ENCODE results near the gene SPAG4. TPM values are rescaled to one million over a fixed set of nuclear protein-coding genes. Genes with fewer than 3 reads are reported as not detected.

SPAG4 gene
- total and polyA plus RNA-seq, 2 donors (not counting 1 experiment from before 2014, with no cell fraction given) = 3.7 to 4.7 TPM

DNA sequence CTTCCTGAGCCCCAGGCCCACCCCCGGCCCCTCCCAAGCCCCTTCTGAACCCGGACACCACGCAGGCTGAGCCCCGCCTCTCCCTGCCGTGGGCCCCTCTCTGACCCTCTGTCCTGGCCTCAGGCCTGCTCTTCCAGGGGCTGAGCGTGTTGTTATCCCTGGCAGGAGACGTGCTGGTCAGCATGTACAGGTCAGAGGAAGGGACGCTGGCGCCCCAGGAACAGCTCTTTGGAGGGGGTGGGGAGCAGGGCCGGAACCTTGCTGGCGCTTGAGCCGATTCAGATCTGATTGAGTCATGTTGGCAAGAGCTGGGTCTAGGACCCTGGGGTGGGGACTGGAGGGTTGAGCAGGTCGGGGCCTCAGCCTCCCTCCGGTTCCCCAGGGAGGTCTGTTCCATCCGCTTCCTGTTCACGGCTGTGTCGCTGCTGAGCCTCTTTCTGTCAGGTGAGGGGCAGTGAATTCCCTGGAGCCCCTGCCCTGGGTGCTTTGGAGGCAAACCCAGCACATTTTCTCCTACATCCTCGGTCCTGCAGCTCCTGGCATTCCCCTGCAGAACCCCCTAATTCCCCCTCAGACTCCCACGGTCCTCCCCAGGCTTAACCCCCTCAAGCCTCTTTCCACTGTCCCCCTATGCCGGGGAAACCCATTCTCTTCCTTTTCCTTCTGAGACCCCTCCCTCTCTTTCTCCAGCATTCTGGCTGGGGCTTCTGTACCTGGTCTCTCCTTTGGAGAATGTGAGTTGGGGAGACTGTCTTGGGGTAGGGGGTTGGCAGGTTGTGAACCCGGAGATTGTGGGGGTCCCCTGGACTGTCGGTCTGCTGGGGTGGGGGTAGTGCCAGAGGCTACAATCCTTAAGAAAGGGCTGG, 2.0 kb downstream of the SPAG4 start:
- WGBS (ENCODE audit: insufficient coverage) = 12% methylated on average over 20 of the region's 22 CpGs

More for the DNA sequence above, 2.0 kb downstream of the SPAG4 start:
- Histone ChIP-seq H2AFZ (ENCODE audit: insufficient read depth, low read depth, low read length, poor library complexity, severe bottlenecking) (peak overlapping the region; percentile 67), H3K9ac (ENCODE audit: low read length) (peak overlapping the region; percentile 76), H3K79me2 (ENCODE audit: control insufficient read depth, insufficient read depth, low read length) (no peaks in the 10 kb centered on the region), H3K27me3 (replicated peaks in 1 of 4; ENCODE audit: control extremely low read depth in 1 of 4, control insufficient read depth in 3 of 4, insufficient read depth in 4 of 4, low read length in 3 of 4) (peaks cover 0 to 5% (median 2%) of the 10 kb centered on the region in 4 experiments), H3K27ac (ENCODE audit: low read length in 2 of 2) (no peak overlapping the region), H3K36me3 (replicated peaks in 1 of 2; ENCODE audit: control extremely low read depth in 1 of 2, control insufficient read depth in 1 of 2, extremely low read depth in 1 of 2, insufficient read depth in 2 of 2, low read length in 1 of 2) (no peaks in the 10 kb centered on the region), H4K20me1 (ENCODE audit: control insufficient read depth, insufficient read depth, low read length, poor library complexity, severe bottlenecking) (peaks cover 8% of the 10 kb centered on the region), H3K4me3 (ENCODE audit: control extremely low read depth in 1 of 5, extremely low read depth in 1 of 5, insufficient read depth in 1 of 5, low read depth in 2 of 5, low read length in 4 of 5) (peak overlapping the region; percentile 4 to 74 (median 58)), H3K4me2 (replicated peaks; ENCODE audit: low read depth, low read length, poor library complexity, severe bottlenecking) (peak overlapping the region; percentile 100), H3K9me3 (ENCODE audit: control extremely low read depth in 1 of 3, control insufficient read depth in 2 of 3, insufficient read depth in 1 of 3, low read length in 2 of 3) (peaks cover 0 to 5% (median 0%) of the 10 kb centered on the region in 3 donors), H3K4me1 (ENCODE audit: control insufficient read depth in 2 of 2, insufficient read depth in 2 of 2, low read length in 2 of 2) (peaks cover 23 to 40% of the 10 kb centered on the region in 2 donors)
- Mint-ChIP-seq H3K27ac (peak overlapping the region; percentile 61), H3K4me3 (peak overlapping the region; percentile 95), H3K27me3 (no peaks in the 10 kb centered on the region), H3K9me3 (ENCODE audit: insufficient read depth) (no peaks in the 10 kb centered on the region), H3K4me1 (peaks cover 38% of the 10 kb centered on the region)
- ATAC-seq (ENCODE audit: low read depth) (no peak), DNase-seq (peak; percentile 78)
- TF ChIP-seq EZH2 (IDR thresholded peaks at IDR 0.05; ENCODE audit: borderline replicate concordance, insufficient read depth, low read depth, low read length, poor library complexity, severe bottlenecking) = no peak
- TF ChIP-seq, protein P1, sequence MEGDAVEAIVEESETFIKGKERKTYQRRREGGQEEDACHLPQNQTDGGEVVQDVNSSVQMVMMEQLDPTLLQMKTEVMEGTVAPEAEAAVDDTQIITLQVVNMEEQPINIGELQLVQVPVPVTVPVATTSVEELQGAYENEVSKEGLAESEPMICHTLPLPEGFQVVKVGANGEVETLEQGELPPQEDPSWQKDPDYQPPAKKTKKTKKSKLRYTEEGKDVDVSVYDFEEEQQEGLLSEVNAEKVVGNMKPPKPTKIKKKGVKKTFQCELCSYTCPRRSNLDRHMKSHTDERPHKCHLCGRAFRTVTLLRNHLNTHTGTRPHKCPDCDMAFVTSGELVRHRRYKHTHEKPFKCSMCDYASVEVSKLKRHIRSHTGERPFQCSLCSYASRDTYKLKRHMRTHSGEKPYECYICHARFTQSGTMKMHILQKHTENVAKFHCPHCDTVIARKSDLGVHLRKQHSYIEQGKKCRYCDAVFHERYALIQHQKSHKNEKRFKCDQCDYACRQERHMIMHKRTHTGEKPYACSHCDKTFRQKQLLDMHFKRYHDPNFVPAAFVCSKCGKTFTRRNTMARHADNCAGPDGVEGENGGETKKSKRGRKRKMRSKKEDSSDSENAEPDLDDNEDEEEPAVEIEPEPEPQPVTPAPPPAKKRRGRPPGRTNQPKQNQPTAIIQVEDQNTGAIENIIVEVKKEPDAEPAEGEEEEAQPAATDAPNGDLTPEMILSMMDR (IDR thresholded peaks at IDR 0.05) = no peak
- ChIA-PET POLR2A (interaction anchor here (0.6 to 4.6 kb wide), 6 partner anchors 47 to 626 kb away, joined by 3 to 38 read pairs (median 4); partner anchors contain the start of genes CPNE1, PHF20, RBM12 and RBM39), CTCF (interaction anchor here (1.2 to 2.6 kb wide), 7 partner anchors 17 to 154 kb away, joined by 3 to 20 read pairs (median 6); partner anchors contain the start of genes NFS1 and ROMO1)
- intact Hi-C loops (cut with micrococcal nuclease) = loop anchor here (2.0 to 5.0 kb wide), 4 partner anchors 125 to 470 kb away; partner anchors contain the start of genes EDEM2 and UQCC1

All from B cell (primary cell).